Panc1 (cell line): Measurements from ENCODE around the gene HM13. TPM values are rescaled to one million over a fixed set of nuclear protein-coding genes. Genes with fewer than 3 reads are reported as not detected.
A peak's percentile ranks its signal among the peaks of the same experiment; 100 is the strongest.

Experiments used
- ATAC-seq: fragments of 200-7000 bp; cut with Tn5 transposase; 2 replicates; pipeline ENCODE4 v1.9.1; 2020; ENCODE audit warnings: mild to moderate bottlenecking, moderate library complexity
- BruUV-seq: library from RNA; stranded (reverse); fragments of 400-500 nt; replicated peaks from 2 replicates; lab custom pipeline; 2021; lab: Mats Ljungman, UMichigan
- CTCF ChIA-PET: fragments of 300-600 bp; sonication (Branson Sonifier 250); formaldehyde crosslinking; loops from one replicate; lab custom pipeline; 2022; ENCODE audit warnings: antibody characterized with exemption; lab: Charles Lee
- POLR2A ChIA-PET: fragments of 300-600 bp; sonication (Branson Sonifier 250); formaldehyde crosslinking; loops from one replicate; lab custom pipeline; 2022; ENCODE audit warnings: antibody characterized with exemption; lab: Charles Lee
- DNase-seq: peaks from one replicate; pipeline ENCODE4 v3.0.0-alpha.2; 2010; ENCODE audit warnings: low read depth, low spot score
- H3K27ac ChIP-seq: 2 replicates; pipeline ENCODE4 v1.5.1; 2011; ENCODE audit warnings: mild to moderate bottlenecking, low read length, inconsistent platforms
- H3K27me3 ChIP-seq: fragments of 200-500 bp; sonication (Bioruptor generic); 2 replicates; pipeline ENCODE4 v1.6.0; 2014; ENCODE audit warnings: low read length, inconsistent platforms; ENCODE audit not compliant: control insufficient read depth, insufficient read depth
- H3K36me3 ChIP-seq: fragments of 200-500 bp; sonication (Bioruptor generic); 2 replicates; pipeline ENCODE4 v1.5.1; 2014; ENCODE audit warnings: inconsistent platforms, mild to moderate bottlenecking, low read length, moderate library complexity; ENCODE audit not compliant: control insufficient read depth, insufficient read depth
- H3K4me1 ChIP-seq: 2 replicates; pipeline ENCODE4 v1.5.1; 2011; ENCODE audit warnings: inconsistent platforms, mild to moderate bottlenecking, low read length, moderate library complexity; ENCODE audit not compliant: control insufficient read depth, insufficient read depth
- H3K4me3 ChIP-seq, 2 experiments: 2 replicates each; pipeline ENCODE4 v1.5.1; 2011 to 2012; ENCODE audit warnings: low read depth in 2 of 2, low read length in 2 of 2, mild to moderate bottlenecking in 2 of 2, inconsistent platforms in 1 of 2, moderate library complexity in 1 of 2
- H3K9me3 ChIP-seq: fragments of 200-500 bp; sonication (Bioruptor generic); 2 replicates; pipeline ENCODE4 v1.5.1; 2014; ENCODE audit warnings: low read depth, mild to moderate bottlenecking, inconsistent platforms, low read length, moderate library complexity; ENCODE audit not compliant: control insufficient read depth, insufficient read depth
- CTCF ChIP-seq: fragments of 450-650 bp; IDR thresholded peaks from 2 replicates; pipeline ENCODE4 v1.5.1; 2017; ENCODE audit warnings: mild to moderate bottlenecking
- POLR2AphosphoS5 ChIP-seq: IDR thresholded peaks from 2 replicates; pipeline ENCODE4 v1.6.1; 2012; ENCODE audit warnings: mild to moderate bottlenecking, low read depth, low read length, moderate library complexity
- REST ChIP-seq, 2 experiments: IDR thresholded peaks; 2 replicates each; pipeline ENCODE4 v1.6.1; 2011 to 2012; ENCODE audit warnings: low read depth in 2 of 2, control low read depth in 1 of 2, low read length in 1 of 2, mild to moderate bottlenecking in 1 of 2, moderate library complexity in 1 of 2; ENCODE audit not compliant: insufficient read depth in 1 of 2
- SIN3A ChIP-seq: IDR thresholded peaks from 2 replicates; pipeline ENCODE4 v1.6.1; 2012; ENCODE audit warnings: low read depth, mild to moderate bottlenecking, low read length, moderate library complexity, borderline replicate concordance; ENCODE audit not compliant: insufficient read depth
- TCF7L2 ChIP-seq: IDR thresholded peaks from 2 replicates; pipeline ENCODE4 v1.6.1; 2011; ENCODE audit warnings: mild to moderate bottlenecking, low read depth, low read length, inconsistent platforms
- in situ Hi-C: cut with HindIII; loops from 2 replicates; pipeline ENCODE4 v1.10.0; 2016; ENCODE audit warnings: low sequenced_read_pairs, low pct_unique_long_range_greater_than_20kb
- intact Hi-C: fragments of 100-400 bp; cut with micrococcal nuclease; formaldehyde crosslinking; loops from one replicate; pipeline ENCODE4 v1.10.0; 2022; ENCODE audit not compliant: unreplicated experiment
- total RNA-seq: library from RNA; stranded (reverse); gene quantifications from one replicate; pipeline ENCODE4 v1.2.1, GENCODE V29; 2021; ENCODE audit not compliant: unreplicated experiment

The HM13 gene
- total RNA-seq, 1 experiment from 2014 or later: 337 TPM

- Histone ChIP-seq H3K4me1 (peaks cover 75% of the 10 kb centered on the region), H3K27me3 (no peaks in the 10 kb centered on the region), H3K27ac (peak overlapping the region; percentile 88), H3K4me3 (no peak overlapping the region), H3K9me3 (no peaks in the 10 kb centered on the region), H3K36me3 (peaks cover 4% of the 10 kb centered on the region; the same call in 1 of the 2 replicates)
- intact Hi-C loops (loop anchor here (1.0 kb wide), 1 partner anchor 41 kb away; no protein-coding TSS in a partner anchor), in situ Hi-C loops (no loop called here)
- CTCF ChIA-PET: interaction anchor here (1.1 to 10.8 kb wide), 6 partner anchors 11 to 153 kb away, joined by 3 to 298 read pairs (median 13); no protein-coding TSS in a partner anchor
- ATAC-seq: no peak
- no peak for DNase-seq
- BruUV-seq: no TSS peak
- POLR2A ChIA-PET: interaction anchor here (3.2 kb wide), 1 partner anchor 37 kb away, joined by 23 read pairs; no protein-coding TSS in a partner anchor
- TF ChIP-seq TCF7L2 (no peak), POLR2AphosphoS5 (peak; percentile 63)
Measured at GRCh38 chr20:31570735-31571617, 56.7 kb downstream of the HM13 start.

GRCh38 chr20:31572042-31572700 lies 57.9 kb downstream of the HM13 start:
- BruUV-seq: TSS peak; percentile 94
- intact Hi-C loops: no loop called here

More at GRCh38 chr20:31572042-31572700, 57.9 kb downstream of the HM13 start:
- DNase-seq (no peak), ATAC-seq (peak; percentile 33)
- no peak for TF ChIP-seq CTCF
- TF ChIP-seq REST (IDR thresholded peaks at IDR 0.05; ENCODE audit: insufficient read depth in 1 of 2, low read depth in 2 of 2, low read length in 1 of 2): no peak
- TF ChIP-seq POLR2AphosphoS5: no peak
- no peak for TF ChIP-seq SIN3A
- no peak for TF ChIP-seq TCF7L2
- H3K27me3 ChIP-seq: no peaks in the 10 kb centered on the region
- no peaks in the 10 kb centered on the region for H3K9me3 ChIP-seq
- peaks cover 2% of the 10 kb centered on the region; the same call in 1 of the 2 replicates for H3K36me3 ChIP-seq
- H3K4me3 ChIP-seq: peak overlapping the region; percentile 54 to 75
- ChIA-PET POLR2A (interaction anchor here (1.0 to 4.0 kb wide), 5 partner anchors 11 to 39 kb away, joined by 3 to 76 read pairs (median 11); partner anchors contain the start of gene ID1), CTCF (interaction anchor here (1.1 to 10.8 kb wide), 4 partner anchors 10 to 38 kb away, joined by 3 to 298 read pairs (median 11); no protein-coding TSS in a partner anchor)
- H3K4me1 ChIP-seq: peaks cover 63% of the 10 kb centered on the region
- peak overlapping the region; percentile 99 for H3K27ac ChIP-seq
- in situ Hi-C loops: no loop called here
